Heart right ventricle (tissue), 16 donors: ENCODE data around the gene DNAJC5G. TPM values are rescaled to one million over a fixed set of nuclear protein-coding genes. Genes with fewer than 3 reads are reported as not detected.

Source experiments
- ATAC-seq, 8 donors: fragments of 200-7000 bp; cut with Tn5 transposase; one replicate each; pipeline ENCODE4 v1.9.1; 2020; ENCODE audit warnings: mild to moderate bottlenecking in 8 of 8, moderate library complexity in 8 of 8, moderate number of reproducible peaks in 1 of 8
- DNase-seq, 2 donors: peaks; one replicate each; pipeline ENCODE4 v3.0.0-alpha.2; 2020
- H3K27ac ChIP-seq, 10 donors: fragments of 200-600 bp; sonication (generic) in 2 of 10; one replicate each; pipeline versions ENCODE4 v1.5.0 to v1.8.0; 2020 to 2022; ENCODE audit warnings: mild to moderate bottlenecking in 3 of 10
- H3K27me3 ChIP-seq, 7 donors: fragments of 200-600 bp; one replicate each; pipeline ENCODE4 v1.8.0; 2021 to 2022; ENCODE audit warnings: mild to moderate bottlenecking in 2 of 7
- H3K36me3 ChIP-seq, 9 donors: fragments of 200-600 bp; sonication (generic) in 1 of 9; one replicate each; pipeline versions ENCODE4 v1.5.0 to v1.8.0; 2020 to 2022; ENCODE audit warnings: mild to moderate bottlenecking in 2 of 9
- H3K4me1 ChIP-seq, 9 donors: fragments of 200-600 bp; sonication (generic) in 1 of 9; one replicate each; pipeline versions ENCODE4 v1.5.0 to v1.8.0; 2020 to 2022; ENCODE audit warnings: mild to moderate bottlenecking in 4 of 9
- H3K4me3 ChIP-seq, 10 donors: fragments of 200-600 bp; sonication (generic) in 2 of 10; one replicate each; pipeline versions ENCODE4 v1.5.0 to v1.8.0; 2020 to 2022; ENCODE audit warnings: mild to moderate bottlenecking in 7 of 10, moderate library complexity in 2 of 10
- H3K9me3 ChIP-seq, 11 donors: fragments of 200-600 bp in 10 of 11; sonication (generic) in 2 of 11; one replicate each; pipeline versions ENCODE4 v1.5.0 to v1.8.0; 2013 to 2022; ENCODE audit warnings: mild to moderate bottlenecking in 2 of 11, control low read depth in 1 of 11, moderate library complexity in 1 of 11
- WGBS, 2 donors: extraction: QIAGEN DNeasy Blood & Tissue Kit; methylation state at CpG; one replicate each; pipeline ENCODE4 v1.1.7; 2013; ENCODE audit warnings: inconsistent platforms in 1 of 2; 5-methylcytosine and 5-hydroxymethylcytosine counted together
- intact Hi-C, 10 donors: fragments of 100-400 bp; cut with DNase I; formaldehyde crosslinking; loops; one replicate each; pipeline versions ENCODE4 v1.11.1 to v1.14.2; 2022
- polyA plus RNA-seq, 2 donors: library from polyadenylated mRNA; stranded (reverse); fragments of 200-250 nt; gene quantifications; one replicate each; pipeline ENCODE4 v1.2.3, GENCODE V29; 2013
- total RNA-seq, 10 donors: library from RNA; stranded (reverse); fragmentation: NEBNext Ultra II Directional in 3 of 10; extraction: Animal tissue kit (Norgen Biotek cat#: 25700) in 3 of 10; gene quantifications; one replicate each; pipeline versions ENCODE4 v1.2.1 to v1.2.4, GENCODE V29; 2021 to 2023
- TF ChIP-seq, protein P1 (sequence below), 9 donors: fragments of 200-600 bp; sonication (generic) in 2 of 9; IDR thresholded peaks; one replicate each; pipeline versions ENCODE4 v1.5.0 to v1.8.0; 2021 to 2022; ENCODE audit warnings: antibody characterized with exemption in 9 of 9, mild to moderate bottlenecking in 5 of 9, moderate library complexity in 1 of 9
- donor health status: Arrhythmogenic right ventricular cardiomyopathy.
- donor health status: ischemic (EF 13 %, LVEDD 7.1; RV severe dilation, severe dysfunction).
- donor health status: healthy with polysubstance abuse.
- donor health status: DM: no; HTN: yes; CAD: no.
- donor health status: DM: no; HTN: no; CAD: no.
- donor health status: ischemic (EF 25% LVEDD 6.9; RV normal size, moderate dysfunction).
- donor health status: ischemic (EF 25% LVEDD 5.7; RV mildly dilated, moderate dysfunction).
- donor health status: healthy.
- donor health status: DM: yes; HTN: yes; CAD: no.
- donor health status: Ischemic cardiomyopathy.
- donor health status: ischemic (EF 35%, LVEDD 5.7; RV mildly dilated, moderate dysfunction).
- donor health status: nonischemic (EF 11% LVEDD 7.7; RV severe dilation, severe dysfunction).
- donor health status: DM: yes; HTN: yes; CAD: no.
- donor health status: PGD.
- donor health status: ischemic (EF 29% LVEDD 5.4; RV normal size, mild dysfunction).
- donor health status: nonischemic (EF 23%, LVEDD 6.1; RV moderate dilation, normal function).

DNAJC5G gene
- total and polyA plus RNA-seq, 12 donors, result 0.19 to 6.0 (median 1.6) TPM

DNA sequence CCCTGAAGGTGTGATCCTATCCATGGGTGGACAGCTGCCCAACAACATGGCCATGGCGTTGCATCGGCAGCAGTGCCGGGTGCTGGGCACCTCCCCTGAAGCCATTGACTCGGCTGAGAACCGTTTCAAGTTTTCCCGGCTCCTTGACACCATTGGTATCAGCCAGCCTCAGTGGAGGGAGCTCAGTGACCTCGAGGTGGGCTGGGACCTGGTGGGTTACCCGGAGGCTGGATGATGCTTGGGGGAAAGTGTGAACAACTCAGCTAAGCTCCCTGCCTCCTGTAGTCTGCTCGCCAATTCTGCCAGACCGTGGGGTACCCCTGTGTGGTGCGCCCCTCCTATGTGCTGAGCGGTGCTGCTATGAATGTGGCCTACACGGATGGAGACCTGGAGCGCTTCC lies 41.9 kb upstream of the DNAJC5G start:
- WGBS, 2 donors, result 90 to 93% methylated on average over 14 of the region's 14 CpGs
- Histone ChIP-seq H3K4me1 (no peaks in the 10 kb centered on the region), H3K4me3 (no peak overlapping the region), H3K36me3 (peaks cover 4 to 100% (median 77%) of the 10 kb centered on the region in 9 donors), H3K27ac (no peak overlapping the region), H3K9me3 (no peaks in the 10 kb centered on the region), H3K27me3 (no peaks in the 10 kb centered on the region)
- DNase-seq, result no peak
- intact Hi-C loops, result no loop called here
- no peak for ATAC-seq
- TF ChIP-seq, protein P1, sequence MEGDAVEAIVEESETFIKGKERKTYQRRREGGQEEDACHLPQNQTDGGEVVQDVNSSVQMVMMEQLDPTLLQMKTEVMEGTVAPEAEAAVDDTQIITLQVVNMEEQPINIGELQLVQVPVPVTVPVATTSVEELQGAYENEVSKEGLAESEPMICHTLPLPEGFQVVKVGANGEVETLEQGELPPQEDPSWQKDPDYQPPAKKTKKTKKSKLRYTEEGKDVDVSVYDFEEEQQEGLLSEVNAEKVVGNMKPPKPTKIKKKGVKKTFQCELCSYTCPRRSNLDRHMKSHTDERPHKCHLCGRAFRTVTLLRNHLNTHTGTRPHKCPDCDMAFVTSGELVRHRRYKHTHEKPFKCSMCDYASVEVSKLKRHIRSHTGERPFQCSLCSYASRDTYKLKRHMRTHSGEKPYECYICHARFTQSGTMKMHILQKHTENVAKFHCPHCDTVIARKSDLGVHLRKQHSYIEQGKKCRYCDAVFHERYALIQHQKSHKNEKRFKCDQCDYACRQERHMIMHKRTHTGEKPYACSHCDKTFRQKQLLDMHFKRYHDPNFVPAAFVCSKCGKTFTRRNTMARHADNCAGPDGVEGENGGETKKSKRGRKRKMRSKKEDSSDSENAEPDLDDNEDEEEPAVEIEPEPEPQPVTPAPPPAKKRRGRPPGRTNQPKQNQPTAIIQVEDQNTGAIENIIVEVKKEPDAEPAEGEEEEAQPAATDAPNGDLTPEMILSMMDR (IDR thresholded peaks at IDR 0.05), result no peak

DNA sequence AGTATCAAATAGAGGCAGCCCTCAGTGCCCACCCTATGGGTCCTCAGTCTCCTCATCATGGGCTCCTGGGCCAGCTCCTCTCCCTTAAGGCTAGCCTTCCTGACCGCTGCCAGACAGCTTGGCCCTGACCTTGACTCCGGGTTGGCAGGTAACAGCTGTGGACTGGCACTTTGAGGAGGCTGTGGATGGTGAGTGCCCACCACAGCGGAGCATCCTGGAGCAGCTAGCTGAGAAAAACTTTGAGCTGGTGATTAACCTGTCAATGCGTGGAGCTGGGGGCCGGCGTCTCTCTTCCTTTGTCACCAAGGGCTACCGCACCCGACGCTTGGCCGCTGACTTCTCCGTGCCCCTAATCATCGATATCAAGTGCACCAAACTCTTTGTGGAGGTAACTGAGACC lies 39.1 kb upstream of the DNAJC5G start:
- no peak for ATAC-seq
- Histone ChIP-seq H3K9me3 (no peaks in the 10 kb centered on the region), H3K27me3 (no peaks in the 10 kb centered on the region), H3K4me1 (no peaks in the 10 kb centered on the region), H3K27ac (no peak overlapping the region), H3K4me3 (no peak overlapping the region), H3K36me3 (peaks cover 7 to 100% (median 86%) of the 10 kb centered on the region in 9 donors)
- 95 to 96% methylated on average over 12 of the region's 12 CpGs for WGBS, 2 donors
- DNase-seq, result no peak
- intact Hi-C loops, result no loop called here
- TF ChIP-seq, protein P1 (IDR thresholded peaks at IDR 0.05), result no peak

DNA sequence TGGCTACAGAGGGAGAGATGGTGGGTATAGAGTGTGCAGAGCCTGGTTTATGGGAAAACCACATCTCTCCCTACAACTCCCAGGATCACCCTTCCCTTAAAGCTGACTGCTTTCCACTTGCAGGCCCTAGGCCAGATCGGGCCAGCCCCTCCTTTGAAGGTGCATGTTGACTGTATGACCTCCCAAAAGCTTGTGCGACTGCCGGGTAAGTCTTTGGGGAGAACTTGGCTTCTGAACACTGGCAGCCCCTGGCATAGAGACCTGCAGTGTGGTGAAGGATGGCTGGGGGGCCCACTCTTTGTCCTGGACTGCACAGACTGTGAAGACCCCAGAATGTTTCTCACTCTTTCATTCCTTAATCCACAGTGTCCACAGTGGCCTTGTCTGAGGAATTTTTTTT lies 38.6 kb upstream of the DNAJC5G start:
- Histone ChIP-seq H3K9me3 (no peaks in the 10 kb centered on the region), H3K27ac (no peak overlapping the region), H3K27me3 (no peaks in the 10 kb centered on the region), H3K4me1 (no peaks in the 10 kb centered on the region), H3K4me3 (no peak overlapping the region), H3K36me3 (peaks cover 8 to 100% (median 86%) of the 10 kb centered on the region in 9 donors)
- TF ChIP-seq, protein P1 (IDR thresholded peaks at IDR 0.05), result no peak
- 89 to 93% methylated on average over 3 of the region's 3 CpGs for WGBS, 2 donors
- intact Hi-C loops, result no loop called here
- DNase-seq (no peak), ATAC-seq (no peak)

DNA sequence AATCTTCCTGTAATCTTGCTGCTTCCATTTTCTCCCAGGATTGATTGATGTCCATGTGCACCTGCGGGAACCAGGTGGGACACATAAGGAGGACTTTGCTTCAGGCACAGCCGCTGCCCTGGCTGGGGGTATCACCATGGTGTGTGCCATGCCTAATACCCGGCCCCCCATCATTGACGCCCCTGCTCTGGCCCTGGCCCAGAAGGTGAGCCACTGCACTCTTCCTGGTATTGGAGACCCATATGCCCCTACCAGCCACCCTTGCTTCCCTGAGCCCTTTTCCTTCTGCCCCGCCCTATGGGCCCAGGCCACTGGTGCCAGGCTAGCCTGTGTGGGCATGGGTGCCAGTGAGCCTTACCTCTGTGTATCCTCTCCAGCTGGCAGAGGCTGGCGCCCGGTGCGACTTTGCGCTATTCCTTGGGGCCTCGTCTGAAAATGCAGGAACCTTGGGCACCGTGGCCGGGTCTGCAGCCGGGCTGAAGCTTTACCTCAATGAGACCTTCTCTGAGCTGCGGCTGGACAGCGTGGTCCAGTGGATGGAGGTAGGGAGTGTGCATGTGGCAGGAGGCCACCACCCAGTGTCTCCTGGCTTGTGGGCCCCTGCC lies 37.8 kb upstream of the DNAJC5G start:
- Histone ChIP-seq H3K27ac (no peak overlapping the region), H3K9me3 (no peaks in the 10 kb centered on the region), H3K4me1 (peaks cover 0 to 3% (median 0%) of the 10 kb centered on the region in 9 donors), H3K4me3 (no peak overlapping the region), H3K27me3 (no peaks in the 10 kb centered on the region), H3K36me3 (peaks cover 8 to 100% (median 82%) of the 10 kb centered on the region in 9 donors)
- intact Hi-C loops, result no loop called here
- ATAC-seq (no peak), DNase-seq (no peak)
- 96 to 98% methylated on average over 15 of the region's 15 CpGs for WGBS, 2 donors
- TF ChIP-seq, protein P1 (IDR thresholded peaks at IDR 0.05), result no peak
